ENCODE measurements around the gene LRP11. TPM values are rescaled to one million over a fixed set of nuclear protein-coding genes. Genes with fewer than 3 reads are reported as not detected.

The LRP11 gene
- total and polyA plus RNA-seq, 9 of the 15 experiments (the other 6 are each of a cell fraction or from before 2014, with no cell fraction given): 0.51 to 3.5 (median 2.4) TPM

DNA sequence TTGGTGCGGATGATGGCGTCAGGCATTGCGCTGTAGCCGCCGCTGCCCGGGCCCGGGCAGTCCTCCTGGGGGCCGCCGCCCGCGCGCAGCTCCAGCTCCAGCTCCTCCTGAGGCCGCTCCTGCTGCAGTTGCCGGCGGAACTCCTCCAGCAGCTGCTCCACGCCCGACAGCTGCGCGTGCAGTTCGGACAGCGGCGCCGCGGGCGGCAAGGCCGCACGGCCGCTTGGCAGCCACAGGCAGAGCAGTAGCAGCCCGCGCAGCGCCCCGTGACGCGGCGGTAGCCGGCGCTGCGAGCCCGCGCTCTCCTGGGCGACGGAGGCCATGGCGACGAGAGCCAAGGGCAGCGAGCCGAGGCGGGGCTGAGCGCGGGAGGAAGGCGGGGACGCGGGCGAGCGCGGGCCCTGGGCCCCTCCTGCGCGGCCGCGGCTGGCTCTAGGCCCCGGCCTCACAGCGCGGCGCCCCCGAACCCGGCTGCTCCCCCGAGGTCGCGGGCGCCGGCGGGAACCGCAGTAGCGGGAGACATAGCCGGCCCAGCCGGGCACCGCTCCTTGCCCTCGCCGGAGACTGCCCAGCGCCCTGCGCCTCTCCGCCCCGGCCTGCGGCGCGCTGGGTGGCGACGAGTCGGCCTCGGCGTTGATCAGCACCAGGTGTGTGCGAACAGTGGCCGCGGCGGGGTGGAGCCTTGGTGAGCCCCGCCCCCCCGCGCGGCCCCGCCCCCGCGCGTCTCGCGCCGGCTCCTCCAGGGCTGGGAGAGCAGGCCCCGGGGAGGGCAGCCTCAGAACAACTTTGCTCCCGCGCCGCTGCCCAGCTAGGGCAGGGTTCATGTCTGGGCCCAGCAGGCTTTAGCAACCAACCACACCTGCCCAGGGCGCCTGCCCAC, at the start of gene LRP11 (continued):
- peak; percentile 77 for TF ChIP-seq SIN3B (IDR thresholded peaks at IDR 0.05; ENCODE audit: low read depth)
- TF ChIP-seq HMGN3 (IDR thresholded peaks at IDR 0.05; ENCODE audit: borderline replicate concordance, extremely low read depth, insufficient read length, low read depth, low read length): peak; percentile 29
- TF ChIP-seq GATAD2B (IDR thresholded peaks at IDR 0.05; ENCODE audit: borderline replicate concordance): peak; percentile 88
- peak; percentile 68 for TF ChIP-seq MTA3 (IDR thresholded peaks at IDR 0.05; ENCODE audit: borderline replicate concordance)
- peak in 2 of 3 experiments; percentile 66 to 77 for TF ChIP-seq YY1 (IDR thresholded peaks at IDR 0.05; ENCODE audit: borderline replicate concordance in 1 of 3, control insufficient read depth in 1 of 3, extremely low read depth in 1 of 3, insufficient read depth in 3 of 3, insufficient read length in 1 of 3, insufficient replicate concordance in 2 of 3, low read depth in 1 of 3, low read length in 2 of 3)
- TF ChIP-seq ZBTB1 (CRISPR knock-in tag; IDR thresholded peaks at IDR 0.05; ENCODE audit: borderline replicate concordance, low read depth): peak; percentile 22; the same call in 1 of the 2 replicates
- TF ChIP-seq ZNF143 (CRISPR knock-in tag; IDR thresholded peaks at IDR 0.05): no peak
- TF ChIP-seq CEBPG (CRISPR knock-in tag; IDR thresholded peaks at IDR 0.05): 0 out of 2 replicates have a peak, but pooled peaks have one; percentile 12
- no peak for TF ChIP-seq CEBPG (tag; conservative IDR thresholded peaks at IDR 0.05 in 1 of 2, IDR thresholded peaks at IDR 0.05 in 1 of 2)
- TF ChIP-seq FIP1L1 (IDR thresholded peaks at IDR 0.05; ENCODE audit: low read depth, low read length, poor library complexity, severe bottlenecking): peak; percentile 14
- TF ChIP-seq ZBTB17 (CRISPR knock-in tag; IDR thresholded peaks at IDR 0.05): peak; percentile 46; the same call in 1 of the 2 replicates
- TF ChIP-seq FOXA3 (CRISPR knock-in tag; conservative IDR thresholded peaks at IDR 0.05 in 1 of 2, IDR thresholded peaks at IDR 0.05 in 1 of 2): peak in 1 of 2 experiments; percentile 44; a peak in 2 of 4 replicates
- no peak for TF ChIP-seq KHSRP (IDR thresholded peaks at IDR 0.05)
- TF ChIP-seq HNRNPL (IDR thresholded peaks at IDR 0.05; ENCODE audit: low read depth, low read length): peak; percentile 19; the same call in 1 of the 2 replicates
- TF ChIP-seq NR2C2 (CRISPR knock-in tag; IDR thresholded peaks at IDR 0.05): no peak
- peak; percentile 18; the same call in 1 of the 2 replicates for TF ChIP-seq NR2C2 (tag; IDR thresholded peaks at IDR 0.05)
- TF ChIP-seq MYC (IDR thresholded peaks at IDR 0.05; ENCODE audit: low read depth, low read length): 0 out of 2 replicates have a peak, but pooled peaks have one; percentile 28
- no peak for TF ChIP-seq MYC (CRISPR knock-in tag; IDR thresholded peaks at IDR 0.05; ENCODE audit: borderline replicate concordance, low read depth)
- peak; percentile 9 for TF ChIP-seq RBM25 (IDR thresholded peaks at IDR 0.05; ENCODE audit: low read depth, low read length, severe bottlenecking)
- TF ChIP-seq E2F5 (CRISPR knock-in tag; IDR thresholded peaks at IDR 0.05): no peak
- TF ChIP-seq ELF1 (tag; IDR thresholded peaks at IDR 0.05): no peak
- TF ChIP-seq FOXM1 (IDR thresholded peaks at IDR 0.05; ENCODE audit: low read depth): no peak
- no peak for TF ChIP-seq FOXM1 (CRISPR knock-in tag; IDR thresholded peaks at IDR 0.05; ENCODE audit: low read depth)
- TF ChIP-seq RFX1 (IDR thresholded peaks at IDR 0.05): no peak
- peak; percentile 66 for TF ChIP-seq KDM5B (IDR thresholded peaks at IDR 0.05; ENCODE audit: insufficient replicate concordance, low read depth, low read length)
- peak; percentile 25 to 74; a peak in 2 of 4 replicates for TF ChIP-seq SIN3A (IDR thresholded peaks at IDR 0.05; ENCODE audit: borderline replicate concordance in 2 of 2, control insufficient read depth in 1 of 2, low read depth in 2 of 2, low read length in 2 of 2)
